Tongue (tissue), 2 donors: ENCODE results near the gene AHCYL1. TPM values are rescaled to one million over a fixed set of nuclear protein-coding genes. Genes with fewer than 3 reads are reported as not detected.

Source experiments
- DNase-seq: peaks from one replicate; pipeline ENCODE4 v3.0.0-alpha.2; 2015
- total RNA-seq: library from RNA; depleted of rRNA; stranded (reverse); fragments of >200 nt; gene quantifications from one replicate; pipeline ENCODE4 v1.2.3, GENCODE V29; 2014

AHCYL1 gene
- total RNA-seq, 1 donor from 2014 or later = 45.9 TPM

DNA sequence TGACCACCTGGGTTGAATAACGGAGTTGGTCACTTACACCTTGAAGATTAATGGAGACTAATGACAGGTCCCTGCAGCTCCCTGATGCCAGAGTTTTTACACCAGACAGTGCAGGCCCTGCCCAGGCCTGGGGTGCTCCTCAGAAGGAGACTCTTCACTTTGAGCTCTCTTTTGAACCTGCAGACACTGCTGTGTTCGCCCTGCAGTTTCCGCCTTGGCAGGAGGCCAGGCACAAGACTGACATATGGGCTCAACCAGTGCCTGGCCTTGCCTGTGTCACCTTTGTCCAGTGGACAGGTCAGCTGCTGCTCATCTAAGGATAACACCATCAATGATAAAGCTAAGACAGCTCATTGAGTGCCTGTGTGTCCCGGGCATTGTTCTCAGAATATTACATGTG, 55.1 kb downstream of the AHCYL1 start:
- DNase-seq = no peak

DNA sequence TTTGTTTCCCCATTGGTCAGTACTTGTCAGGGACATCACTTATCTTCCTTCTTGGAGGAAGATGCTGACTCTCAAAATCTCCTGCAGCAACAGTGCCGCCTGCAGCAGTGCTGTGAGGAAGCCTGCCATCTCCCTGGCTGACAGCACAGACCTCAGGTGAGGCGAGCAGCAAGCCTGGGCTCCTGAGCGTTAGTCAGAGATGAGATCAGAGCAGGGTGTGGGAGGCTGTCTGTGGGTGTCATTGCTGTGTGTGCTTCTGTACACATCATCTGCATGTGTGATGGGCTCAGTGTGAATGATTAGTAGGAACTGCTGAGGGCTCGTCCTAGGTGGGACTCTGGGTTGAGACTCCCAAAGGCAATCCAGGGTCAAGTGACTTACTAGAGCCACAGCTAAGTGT, 56.0 kb downstream of the AHCYL1 start:
- no peak for DNase-seq

DNA sequence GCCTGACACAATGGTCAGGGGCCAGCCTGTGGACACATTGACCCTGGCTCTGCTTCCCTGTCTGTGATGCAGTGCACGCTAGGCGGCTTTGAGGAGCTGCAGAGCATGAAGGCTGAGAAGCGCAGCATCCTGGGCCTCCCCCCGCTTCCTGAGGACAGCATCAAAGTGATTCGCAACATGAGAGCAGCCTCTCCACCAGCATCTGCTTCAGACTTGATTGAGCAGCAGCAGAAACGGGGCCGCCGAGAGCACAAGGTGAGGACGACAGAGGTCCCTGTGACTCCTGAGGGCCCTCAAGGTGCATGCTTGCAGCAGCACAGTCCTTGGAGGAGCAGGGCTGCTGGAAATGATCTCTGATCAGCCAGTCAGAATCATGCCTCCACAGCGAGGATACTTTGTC, 58.5 kb downstream of the AHCYL1 start:
- no peak for DNase-seq

DNA sequence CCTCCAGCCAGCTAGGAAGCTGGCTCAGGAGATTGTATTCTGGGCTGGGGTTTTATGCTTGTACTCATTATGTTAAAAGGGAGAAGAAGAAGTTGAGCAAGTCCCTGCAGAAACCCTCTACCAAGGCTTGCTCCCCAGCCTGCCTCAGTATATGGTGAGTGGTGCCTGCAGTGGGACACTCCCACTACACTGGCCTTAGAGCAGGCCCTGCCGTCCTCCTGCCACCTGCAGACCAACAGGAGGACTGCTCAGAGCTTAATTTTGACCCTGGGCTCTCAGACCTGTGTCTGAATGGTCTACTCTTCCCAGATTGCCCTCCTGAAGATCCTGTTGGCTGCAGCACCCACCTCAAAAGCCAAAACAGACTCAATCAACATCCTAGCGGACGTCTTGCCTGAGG, 62.9 kb downstream of the AHCYL1 start:
- DNase-seq = no peak

DNA sequence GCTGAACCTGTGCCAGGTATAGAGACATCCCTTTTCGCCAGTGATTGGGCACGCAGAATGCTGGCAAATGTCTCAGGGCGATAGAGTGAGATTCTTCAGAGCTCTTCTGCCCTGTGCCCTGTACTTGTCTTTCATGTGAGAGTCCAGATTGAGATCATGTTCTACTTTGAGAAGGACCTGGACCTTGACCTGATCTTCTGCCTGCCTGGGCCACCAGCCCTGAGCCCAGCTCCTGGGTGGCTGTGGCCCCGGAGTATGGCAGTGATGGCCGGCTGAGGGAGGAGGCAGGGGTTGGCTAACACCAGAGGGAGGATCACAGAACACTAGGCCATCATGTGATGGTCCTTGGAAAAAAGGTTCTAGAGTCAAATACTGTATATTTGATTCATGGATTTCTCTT, 63.7 kb downstream of the AHCYL1 start:
- no peak for DNase-seq

- no peak for DNase-seq
Measured at GRCh38 chr1:110048923-110049601, 64.5 kb downstream of the AHCYL1 start.

DNA sequence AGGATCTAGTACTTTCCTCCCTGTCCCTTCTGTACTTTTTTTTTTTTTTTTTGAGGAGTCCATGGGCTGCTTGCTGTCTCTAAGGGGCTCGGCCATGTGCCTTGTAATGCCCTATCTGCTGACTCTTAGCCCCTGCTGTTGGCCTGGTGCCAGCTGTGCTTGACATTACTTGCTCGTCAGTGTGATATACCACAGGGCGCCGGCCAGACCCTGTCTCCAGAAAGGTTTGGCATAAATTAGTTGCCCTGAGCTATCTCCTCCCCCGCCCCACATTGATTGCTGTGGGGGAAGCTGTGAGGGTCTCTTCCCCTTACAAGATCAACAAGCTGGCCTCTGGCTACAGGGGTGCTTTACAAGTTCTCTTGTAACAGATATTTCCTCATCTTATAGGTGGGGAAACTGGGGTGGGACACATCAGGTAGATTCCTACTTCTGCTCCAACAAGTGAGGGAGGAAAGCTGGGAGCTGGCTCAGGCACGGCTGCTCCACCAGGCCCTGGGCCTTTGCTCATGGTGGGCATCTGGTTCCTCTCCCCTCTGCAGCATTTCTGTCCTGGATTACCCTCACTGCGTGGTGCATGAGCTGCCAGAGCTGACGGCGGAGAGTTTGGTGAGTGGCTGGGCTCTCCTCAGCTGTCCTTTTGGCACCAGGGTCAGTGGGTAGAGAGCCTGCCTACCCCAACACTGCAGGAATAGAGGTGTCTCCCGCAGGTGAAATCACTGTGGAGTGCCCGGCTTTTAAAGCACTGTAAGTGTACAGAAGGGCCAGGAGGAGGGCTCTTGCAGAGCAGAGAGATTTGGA, 65.4 kb downstream of the AHCYL1 start:
- peak; percentile 13 for DNase-seq

- DNase-seq = no peak
Measured at GRCh38 chr1:110050602-110051261, 66.2 kb downstream of the AHCYL1 start.

DNA sequence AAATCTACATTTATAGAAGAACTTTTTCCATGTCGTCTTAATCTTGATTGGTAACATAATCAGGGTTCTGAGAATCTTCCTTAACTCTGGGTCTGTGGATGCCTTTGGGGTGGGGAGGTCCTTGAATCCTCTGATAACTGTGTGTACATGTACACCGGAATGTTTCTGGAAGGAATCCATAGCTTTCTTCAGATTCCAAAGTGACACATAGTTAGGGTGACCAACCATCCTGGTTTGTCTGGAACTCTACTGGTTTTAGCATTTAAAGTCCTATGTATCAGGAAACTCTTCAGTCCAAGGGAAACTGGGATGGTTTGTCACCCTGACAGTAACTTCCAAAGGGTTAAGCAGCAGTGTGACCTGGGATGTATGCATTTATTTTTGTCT, 66.7 kb downstream of the AHCYL1 start:
- DNase-seq = no peak

- DNase-seq = peak; percentile 75
Measured at GRCh38 chr1:110053552-110054428, 69.2 kb downstream of the AHCYL1 start.

- DNase-seq = no peak
Measured at GRCh38 chr1:110055493-110056284, 71.1 kb downstream of the AHCYL1 start.

DNA sequence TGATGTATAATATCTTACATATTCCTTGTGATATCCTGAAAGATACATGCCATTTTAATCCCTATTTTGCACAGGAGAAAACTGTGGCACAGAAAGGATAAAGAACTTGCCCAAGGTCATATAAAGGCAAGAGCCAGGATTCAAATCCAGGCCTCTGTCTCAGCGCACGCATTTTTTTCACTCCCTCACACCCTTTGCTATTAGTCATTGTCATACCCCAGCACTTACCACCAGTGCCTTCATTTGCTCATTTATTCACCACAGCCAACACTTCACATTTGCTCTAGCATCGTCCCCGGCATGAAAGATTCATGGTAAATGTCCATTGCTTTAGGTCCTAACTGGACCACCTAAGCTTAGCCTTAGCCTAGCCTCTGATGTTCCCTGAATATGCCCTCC, 71.7 kb downstream of the AHCYL1 start:
- DNase-seq = no peak

GRCh38 chr1:110056776-110057175, 72.2 kb downstream of the AHCYL1 start:
- no peak for DNase-seq

- no peak for DNase-seq
Measured at GRCh38 chr1:110057963-110058518, 73.5 kb downstream of the AHCYL1 start.

GRCh38 chr1:110058591-110058990, 74.0 kb downstream of the AHCYL1 start:
- DNase-seq = no peak

DNA sequence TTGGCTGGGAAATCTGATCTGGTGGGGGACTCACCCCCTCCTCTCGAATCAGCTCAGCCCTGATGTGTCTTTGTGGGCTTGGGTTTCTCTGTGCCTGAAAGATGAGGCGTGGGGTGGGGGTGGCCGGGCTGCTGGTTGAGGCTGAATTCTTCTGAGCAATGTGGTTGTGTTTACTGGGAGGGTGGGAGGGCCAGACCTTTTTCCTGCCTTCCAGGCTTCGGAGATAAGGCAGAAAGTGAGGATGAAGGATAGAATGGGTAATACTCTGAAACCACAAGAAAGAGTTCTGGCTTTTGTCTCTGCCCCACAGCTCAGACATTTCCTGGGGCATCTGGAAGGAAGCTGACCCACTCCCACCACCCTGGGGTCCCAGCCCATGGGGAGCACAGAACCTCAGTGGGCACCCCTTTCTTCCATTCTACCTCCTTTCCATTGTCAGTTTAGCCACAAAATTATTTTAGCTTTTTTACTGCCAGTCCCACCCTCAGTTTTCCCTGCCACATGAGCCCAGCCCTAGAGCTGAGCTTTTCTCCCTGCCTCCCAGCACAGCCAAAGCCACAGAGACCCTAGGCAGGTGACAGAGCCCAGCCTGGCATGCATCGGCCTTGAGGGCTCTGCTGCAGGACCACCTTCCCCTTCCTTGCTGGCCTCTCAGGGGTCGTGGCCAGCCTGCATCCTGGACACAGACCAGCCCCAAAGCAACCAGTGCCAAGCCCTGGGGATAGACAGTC, 74.7 kb downstream of the AHCYL1 start:
- no peak for DNase-seq

GRCh38 chr1:110060034-110060661, 75.6 kb downstream of the AHCYL1 start:
- DNase-seq = peak; percentile 19

DNA sequence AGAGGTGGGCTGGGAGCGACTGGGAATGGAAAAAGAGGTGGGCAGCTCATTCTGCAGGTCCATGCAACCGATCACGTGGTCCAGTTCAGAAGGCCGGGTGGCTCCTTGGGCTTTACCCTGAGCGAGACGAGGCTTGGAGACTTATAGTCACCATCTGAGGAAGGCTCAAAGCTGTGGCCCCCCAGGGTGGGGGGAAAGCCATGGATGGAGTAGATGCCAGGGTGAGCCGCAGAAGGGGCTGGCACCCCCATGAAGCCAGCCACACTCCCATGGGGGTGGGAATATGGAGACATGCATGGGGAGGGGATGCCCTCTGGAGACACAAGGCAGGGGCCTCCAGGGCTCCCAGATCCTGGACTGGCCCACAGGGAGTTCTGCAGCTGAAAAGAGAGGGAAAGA, 76.1 kb downstream of the AHCYL1 start:
- DNase-seq = no peak

DNA sequence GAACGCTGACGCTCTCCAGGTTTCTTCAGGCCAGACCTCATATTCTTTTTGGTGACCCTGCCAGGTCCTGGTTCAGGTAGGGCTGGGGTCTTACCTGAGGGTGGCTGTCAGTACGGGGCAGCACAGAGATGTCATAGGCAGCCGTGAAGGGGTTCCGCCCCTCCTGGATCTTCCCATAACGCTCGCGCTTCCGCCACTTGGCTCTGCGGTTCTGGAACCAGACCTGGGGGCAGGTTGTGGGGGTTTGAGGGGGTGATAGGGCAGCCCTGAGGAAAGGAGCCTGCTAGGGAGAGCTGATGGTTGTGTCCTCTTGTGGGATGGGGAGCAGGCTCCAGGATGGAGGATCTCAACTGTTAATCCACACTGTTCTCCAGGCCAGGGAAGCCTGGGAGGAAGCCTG, 76.8 kb downstream of the AHCYL1 start:
- no peak for DNase-seq

DNA sequence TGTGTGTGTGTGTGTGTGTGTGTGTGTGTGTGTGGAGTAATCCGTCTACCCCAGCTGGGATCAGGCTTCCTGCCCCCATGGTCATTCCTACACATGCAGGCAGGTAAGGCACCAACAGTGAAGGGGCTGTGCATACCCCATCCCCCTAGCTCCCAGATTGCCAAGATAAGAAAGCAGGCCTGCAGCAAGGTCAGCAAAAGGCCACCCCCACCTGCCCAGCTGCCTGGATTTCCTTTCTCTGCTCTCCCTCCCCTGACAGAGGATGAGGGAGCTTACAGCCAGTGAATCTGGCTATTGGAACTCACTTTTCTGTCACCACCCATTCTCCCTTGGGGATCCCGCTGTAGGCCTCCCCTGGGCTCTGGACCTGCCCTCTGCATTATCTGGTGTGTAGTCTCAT, 78.0 kb downstream of the AHCYL1 start:
- no peak for DNase-seq
